Osteocyte (in vitro differentiated cells): Measurements from ENCODE around the gene GPR34. TPM values are rescaled to one million over a fixed set of nuclear protein-coding genes. Genes with fewer than 3 reads are reported as not detected.

Experiments used
- DNase-seq: peaks from one replicate; pipeline ENCODE4 v3.0.0; 2021; ENCODE audit warnings: mixed read lengths; ENCODE audit not compliant: unreplicated experiment; ENCODE audit errors: extremely low spot score
- H3K27ac Mint-ChIP-seq: one replicate; pipeline ENCODE4 v1.8.0; 2021; ENCODE audit warnings: mild to moderate bottlenecking, mixed read lengths; ENCODE audit not compliant: unreplicated experiment
- H3K27me3 Mint-ChIP-seq: one replicate; pipeline ENCODE4 v1.8.0; 2021; ENCODE audit warnings: mixed read lengths; ENCODE audit not compliant: unreplicated experiment
- H3K36me3 Mint-ChIP-seq: one replicate; pipeline ENCODE4 v1.8.0; 2021; ENCODE audit warnings: mixed read lengths; ENCODE audit not compliant: unreplicated experiment
- H3K4me1 Mint-ChIP-seq: one replicate; pipeline ENCODE4 v1.8.0; 2021; ENCODE audit warnings: mixed read lengths; ENCODE audit not compliant: unreplicated experiment
- H3K4me3 Mint-ChIP-seq: one replicate; pipeline ENCODE4 v1.8.0; 2021; ENCODE audit warnings: mild to moderate bottlenecking, moderate library complexity, mixed read lengths; ENCODE audit not compliant: unreplicated experiment
- H3K9me3 Mint-ChIP-seq: one replicate; pipeline ENCODE4 v1.8.0; 2021; ENCODE audit warnings: mixed read lengths; ENCODE audit not compliant: unreplicated experiment
- total RNA-seq: library from RNA; stranded (reverse); gene quantifications from 2 replicates; pipeline ENCODE4 v1.2.1, GENCODE V29; 2021
- TF ChIP-seq, protein P1 (sequence below): fragments of 200-600 bp; sonication (generic); IDR thresholded peaks from 2 replicates; pipeline ENCODE4 v1.5.0; 2021; ENCODE audit warnings: antibody characterized with exemption, mild to moderate bottlenecking, moderate library complexity

The GPR34 gene
- total RNA-seq, 1 donor from 2014 or later = not detected

DNA sequence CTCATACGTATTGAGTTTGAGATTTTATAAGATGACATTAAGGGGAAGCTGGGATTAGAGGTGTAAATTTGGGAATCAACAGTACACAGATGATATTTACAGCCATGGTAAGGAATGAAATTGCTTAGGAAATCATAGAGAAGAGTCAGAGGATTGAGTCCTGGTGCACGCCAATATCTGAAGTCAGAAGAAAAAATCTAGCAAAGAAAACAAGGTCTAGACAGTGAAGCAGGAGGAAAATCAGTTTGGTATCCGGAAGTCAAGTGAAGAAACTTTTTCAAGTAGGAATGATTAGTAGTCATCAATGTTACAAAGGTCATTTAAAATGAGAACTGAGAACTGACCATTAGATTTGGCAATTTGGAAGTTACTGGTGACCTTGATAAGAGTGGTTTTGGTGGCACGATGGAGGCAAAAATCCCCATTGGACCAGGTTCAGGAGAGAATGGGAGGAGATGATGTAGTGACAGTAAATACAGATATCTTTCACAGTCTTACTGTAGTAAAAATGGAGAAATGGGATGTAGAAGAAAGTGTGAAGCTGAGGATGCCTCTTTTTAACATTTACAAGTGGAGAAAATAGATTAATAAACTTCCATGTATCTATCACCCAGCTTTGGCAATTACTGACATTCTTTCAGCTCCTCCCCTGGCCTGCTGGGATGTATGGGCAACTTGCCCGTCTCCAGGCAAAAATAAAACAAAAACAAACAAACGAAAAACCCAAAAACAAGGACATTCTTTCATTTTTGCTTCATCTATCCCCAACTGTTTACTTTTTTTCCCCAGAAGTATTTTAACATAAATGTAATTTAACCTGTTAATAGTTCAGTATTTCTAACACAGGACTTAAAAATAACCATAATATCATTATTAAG, 11.4 kb upstream of the GPR34 start:
- Mint-ChIP-seq H3K27ac (no peak overlapping the region), H3K9me3 (no peaks in the 10 kb centered on the region), H3K27me3 (no peaks in the 10 kb centered on the region), H3K4me3 (no peak overlapping the region), H3K4me1 (peaks cover 2% of the 10 kb centered on the region), H3K36me3 (no peaks in the 10 kb centered on the region)
- DNase-seq = no peak
- TF ChIP-seq, protein P1, sequence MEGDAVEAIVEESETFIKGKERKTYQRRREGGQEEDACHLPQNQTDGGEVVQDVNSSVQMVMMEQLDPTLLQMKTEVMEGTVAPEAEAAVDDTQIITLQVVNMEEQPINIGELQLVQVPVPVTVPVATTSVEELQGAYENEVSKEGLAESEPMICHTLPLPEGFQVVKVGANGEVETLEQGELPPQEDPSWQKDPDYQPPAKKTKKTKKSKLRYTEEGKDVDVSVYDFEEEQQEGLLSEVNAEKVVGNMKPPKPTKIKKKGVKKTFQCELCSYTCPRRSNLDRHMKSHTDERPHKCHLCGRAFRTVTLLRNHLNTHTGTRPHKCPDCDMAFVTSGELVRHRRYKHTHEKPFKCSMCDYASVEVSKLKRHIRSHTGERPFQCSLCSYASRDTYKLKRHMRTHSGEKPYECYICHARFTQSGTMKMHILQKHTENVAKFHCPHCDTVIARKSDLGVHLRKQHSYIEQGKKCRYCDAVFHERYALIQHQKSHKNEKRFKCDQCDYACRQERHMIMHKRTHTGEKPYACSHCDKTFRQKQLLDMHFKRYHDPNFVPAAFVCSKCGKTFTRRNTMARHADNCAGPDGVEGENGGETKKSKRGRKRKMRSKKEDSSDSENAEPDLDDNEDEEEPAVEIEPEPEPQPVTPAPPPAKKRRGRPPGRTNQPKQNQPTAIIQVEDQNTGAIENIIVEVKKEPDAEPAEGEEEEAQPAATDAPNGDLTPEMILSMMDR = no peak

DNA sequence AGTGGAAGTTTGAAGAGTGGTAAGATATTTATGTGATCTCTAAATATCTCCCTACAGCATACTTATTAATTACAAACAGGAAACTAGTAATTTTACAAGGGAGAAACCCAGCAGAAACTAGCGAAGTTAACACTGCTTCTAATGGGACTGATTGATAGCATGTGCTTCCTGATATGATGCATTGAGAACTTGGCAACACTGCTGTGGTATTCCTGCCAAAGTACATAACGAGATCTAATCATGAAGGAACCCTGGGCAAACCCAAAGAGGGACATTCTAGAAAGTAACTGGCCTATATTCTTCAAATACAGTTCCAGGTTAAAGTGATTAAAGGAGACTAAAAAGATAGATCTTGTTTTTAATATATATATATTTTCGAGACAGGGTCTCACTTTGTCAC, 4.6 kb upstream of the GPR34 start:
- no peak for DNase-seq
- Mint-ChIP-seq H3K4me1 (no peaks in the 10 kb centered on the region), H3K36me3 (no peaks in the 10 kb centered on the region), H3K4me3 (no peak overlapping the region), H3K27me3 (no peaks in the 10 kb centered on the region), H3K9me3 (no peaks in the 10 kb centered on the region), H3K27ac (no peak overlapping the region)
- TF ChIP-seq, protein P1 = no peak

DNA sequence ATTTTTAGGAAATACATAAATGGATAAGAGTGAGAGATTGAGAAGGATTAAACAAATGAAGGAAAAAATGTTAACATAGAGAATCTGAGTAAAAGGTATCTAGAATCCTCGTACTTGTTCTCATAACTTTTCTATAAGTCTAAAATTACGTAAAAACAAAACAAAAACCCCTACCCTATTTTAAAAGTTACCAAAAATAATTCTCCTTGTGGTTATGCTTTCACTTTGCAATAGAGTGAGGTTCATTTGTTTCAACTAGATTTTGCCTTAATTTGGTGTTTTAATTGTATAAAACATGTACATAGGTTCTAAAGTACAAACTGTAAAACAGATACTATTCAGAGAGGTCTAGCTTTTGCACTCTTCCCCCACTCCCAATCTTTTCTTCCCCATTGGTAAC, 3.8 kb upstream of the GPR34 start:
- DNase-seq = no peak

DNA sequence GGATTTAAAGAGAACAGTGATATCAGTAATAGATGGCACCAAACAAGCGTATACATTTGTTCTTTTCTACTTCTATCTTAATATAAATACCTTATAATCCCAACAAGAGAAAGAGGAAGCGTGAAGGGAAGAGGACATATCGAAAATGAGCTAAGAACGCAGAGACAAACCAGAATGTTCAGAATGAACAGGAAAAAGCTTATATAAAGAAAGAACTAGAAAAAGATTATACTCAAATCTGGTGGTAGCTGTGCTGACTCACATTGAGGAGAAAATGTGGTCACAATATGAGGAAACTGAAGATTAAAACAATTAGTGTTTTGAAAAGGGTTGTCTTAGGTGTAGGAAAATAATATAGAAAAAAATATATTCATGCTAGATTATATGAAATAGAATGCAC, 2.0 kb upstream of the GPR34 start:
- Mint-ChIP-seq H3K36me3 (no peaks in the 10 kb centered on the region), H3K4me1 (peaks cover 1% of the 10 kb centered on the region), H3K9me3 (no peaks in the 10 kb centered on the region), H3K27me3 (no peaks in the 10 kb centered on the region), H3K27ac (no peak overlapping the region), H3K4me3 (no peak overlapping the region)
- TF ChIP-seq, protein P1 = no peak
- no peak for DNase-seq

More for the DNA sequence above, 3.8 kb upstream of the GPR34 start:
- Mint-ChIP-seq H3K27ac (no peak overlapping the region), H3K9me3 (no peaks in the 10 kb centered on the region), H3K4me1 (no peaks in the 10 kb centered on the region), H3K4me3 (no peak overlapping the region), H3K36me3 (no peaks in the 10 kb centered on the region), H3K27me3 (no peaks in the 10 kb centered on the region)
- TF ChIP-seq, protein P1 = no peak

DNA sequence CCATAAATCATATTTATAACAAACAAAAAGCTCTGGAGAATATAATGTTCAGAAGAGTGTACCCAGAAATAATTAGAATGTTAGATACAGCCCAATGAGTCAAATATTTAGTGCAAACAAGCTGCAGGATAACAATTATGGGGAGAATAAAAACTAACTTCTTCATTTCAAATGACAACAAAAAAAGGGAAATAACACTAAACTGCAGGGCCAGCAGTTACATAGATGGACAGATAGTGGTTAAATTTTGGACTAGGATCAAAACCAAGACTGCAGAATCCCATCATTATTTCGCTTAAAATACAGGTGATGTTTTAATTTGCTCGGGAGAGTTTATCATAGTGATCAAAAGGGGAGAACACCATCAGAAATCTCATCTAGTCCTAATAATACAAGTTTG, 617 bp upstream of the GPR34 start:
- TF ChIP-seq, protein P1 = no peak
- no peak overlapping the region for H3K27ac Mint-ChIP-seq
- peaks cover 9% of the 10 kb centered on the region for H3K4me1 Mint-ChIP-seq
- H3K36me3 Mint-ChIP-seq = no peaks in the 10 kb centered on the region
- H3K27me3 Mint-ChIP-seq = no peaks in the 10 kb centered on the region
- H3K4me3 Mint-ChIP-seq = no peak overlapping the region
- no peaks in the 10 kb centered on the region for H3K9me3 Mint-ChIP-seq
- DNase-seq = no peak
